Measurements from ENCODE around the gene ITGA7.
A peak's percentile ranks its signal among the peaks of the same experiment; 100 is the strongest.

ITGA7 gene

DNA sequence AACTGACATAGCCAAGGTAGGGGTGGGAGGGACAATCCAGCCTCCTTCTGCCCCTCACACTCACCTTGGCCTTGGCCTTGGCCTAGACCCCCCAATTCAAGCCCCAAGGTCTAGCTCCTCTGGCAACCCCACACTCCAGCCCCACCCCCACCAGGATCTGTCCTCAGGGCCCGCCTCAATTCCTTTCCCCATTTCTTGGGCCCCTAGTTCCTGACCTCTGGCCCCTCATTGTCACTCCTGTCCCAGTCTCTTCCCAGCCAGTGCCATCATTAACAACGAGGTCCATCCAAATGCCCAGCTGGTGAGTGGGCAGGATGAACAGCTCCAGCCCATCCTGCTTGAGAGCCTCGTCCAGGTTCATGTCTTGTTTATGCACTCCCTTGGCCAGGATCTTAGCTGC is 28.4 kb upstream of the ITGA7 start:
- DNase-seq (ENCODE audit: low read depth in 2 of 2): no peak

DNA sequence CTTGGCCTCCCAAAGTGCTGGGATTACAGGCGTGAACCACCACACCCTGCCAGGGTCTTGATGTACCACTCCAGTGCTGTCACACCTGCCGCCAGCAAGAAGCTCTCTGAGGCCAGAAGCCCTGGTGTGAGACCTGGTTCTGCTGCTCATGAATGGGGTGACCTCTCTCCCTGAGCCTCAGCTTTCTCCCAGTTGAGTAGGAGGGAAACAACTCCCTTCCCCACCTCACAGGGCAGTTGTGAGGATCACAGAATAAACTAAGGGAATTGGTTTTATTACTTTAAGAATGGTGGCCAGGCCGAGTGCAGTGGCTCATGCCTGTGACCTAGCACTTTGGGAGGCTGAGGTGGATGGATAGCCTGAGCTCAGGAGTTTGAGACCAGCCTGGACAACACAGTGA is 26.9 kb upstream of the ITGA7 start:
- no peak for DNase-seq (ENCODE audit: low read depth in 2 of 2)

DNA sequence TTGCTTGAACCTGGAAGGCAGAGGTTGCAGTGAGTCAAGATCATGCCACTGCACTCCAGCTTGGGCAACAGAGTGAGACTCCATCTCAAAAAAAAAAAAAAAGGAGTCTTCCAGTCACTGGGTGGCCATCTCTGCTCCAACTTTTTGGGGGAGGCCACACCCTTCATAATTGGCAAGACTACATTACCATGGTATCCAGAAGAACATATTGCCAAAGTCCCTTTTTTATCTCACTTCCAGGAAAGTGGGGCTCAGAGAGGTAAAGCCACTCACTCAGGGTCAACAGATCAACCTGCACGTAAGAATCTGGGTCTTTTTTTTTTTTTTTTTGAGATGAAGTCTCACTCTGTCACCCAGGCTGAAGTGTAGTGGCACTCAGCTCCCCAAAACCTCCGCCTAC is 26.2 kb upstream of the ITGA7 start:
- no peak for DNase-seq (ENCODE audit: low read depth in 2 of 2)

DNA sequence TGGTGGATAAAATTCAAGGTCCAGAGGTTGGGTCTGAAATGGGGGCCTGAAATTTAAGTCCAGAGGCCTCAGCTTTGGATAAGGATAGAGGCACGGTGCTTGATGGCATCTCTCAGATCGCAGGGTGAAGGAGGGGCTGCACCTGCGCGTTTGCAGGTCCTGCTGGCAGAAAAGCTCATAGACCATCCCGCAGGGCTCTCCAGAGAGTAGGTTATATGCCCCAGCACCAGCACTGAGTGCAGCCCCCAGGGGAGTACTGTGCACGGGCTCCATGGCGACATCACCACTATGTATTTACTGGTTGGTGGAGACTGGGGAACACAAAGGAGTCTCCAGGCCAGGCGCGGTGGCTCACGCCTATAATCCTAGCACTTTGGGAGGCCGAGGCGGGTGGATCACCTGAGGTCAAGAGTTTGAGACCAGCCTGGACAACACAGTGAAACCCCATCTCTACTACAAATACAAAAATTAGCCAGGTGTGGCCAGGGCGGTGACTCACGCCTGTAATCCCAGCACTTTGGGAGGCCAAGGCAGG is 25.4 kb upstream of the ITGA7 start:
- DNase-seq (ENCODE audit: low read depth in 2 of 2): no peak

DNA sequence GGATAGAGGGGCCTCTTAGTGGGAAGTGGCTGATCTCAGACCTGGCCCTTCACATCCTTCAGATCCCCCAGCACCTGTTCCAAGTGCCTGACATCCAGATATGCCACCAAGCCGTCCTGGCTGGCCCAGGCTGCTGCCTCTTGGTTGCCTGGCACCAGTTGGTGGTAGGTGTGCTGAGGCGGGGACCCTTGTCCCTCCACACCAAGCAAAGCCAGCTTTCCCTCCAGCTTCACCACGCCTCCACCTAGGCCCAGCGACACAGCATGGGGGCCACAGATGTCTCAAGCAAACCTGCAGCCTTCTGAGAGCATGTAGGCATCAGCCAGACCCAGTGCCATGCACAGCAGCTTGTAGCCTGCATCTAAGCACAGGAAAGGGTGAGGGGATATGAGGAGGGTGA is 24.6 kb upstream of the ITGA7 start:
- DNase-seq (ENCODE audit: low read depth in 2 of 2): no peak

DNA sequence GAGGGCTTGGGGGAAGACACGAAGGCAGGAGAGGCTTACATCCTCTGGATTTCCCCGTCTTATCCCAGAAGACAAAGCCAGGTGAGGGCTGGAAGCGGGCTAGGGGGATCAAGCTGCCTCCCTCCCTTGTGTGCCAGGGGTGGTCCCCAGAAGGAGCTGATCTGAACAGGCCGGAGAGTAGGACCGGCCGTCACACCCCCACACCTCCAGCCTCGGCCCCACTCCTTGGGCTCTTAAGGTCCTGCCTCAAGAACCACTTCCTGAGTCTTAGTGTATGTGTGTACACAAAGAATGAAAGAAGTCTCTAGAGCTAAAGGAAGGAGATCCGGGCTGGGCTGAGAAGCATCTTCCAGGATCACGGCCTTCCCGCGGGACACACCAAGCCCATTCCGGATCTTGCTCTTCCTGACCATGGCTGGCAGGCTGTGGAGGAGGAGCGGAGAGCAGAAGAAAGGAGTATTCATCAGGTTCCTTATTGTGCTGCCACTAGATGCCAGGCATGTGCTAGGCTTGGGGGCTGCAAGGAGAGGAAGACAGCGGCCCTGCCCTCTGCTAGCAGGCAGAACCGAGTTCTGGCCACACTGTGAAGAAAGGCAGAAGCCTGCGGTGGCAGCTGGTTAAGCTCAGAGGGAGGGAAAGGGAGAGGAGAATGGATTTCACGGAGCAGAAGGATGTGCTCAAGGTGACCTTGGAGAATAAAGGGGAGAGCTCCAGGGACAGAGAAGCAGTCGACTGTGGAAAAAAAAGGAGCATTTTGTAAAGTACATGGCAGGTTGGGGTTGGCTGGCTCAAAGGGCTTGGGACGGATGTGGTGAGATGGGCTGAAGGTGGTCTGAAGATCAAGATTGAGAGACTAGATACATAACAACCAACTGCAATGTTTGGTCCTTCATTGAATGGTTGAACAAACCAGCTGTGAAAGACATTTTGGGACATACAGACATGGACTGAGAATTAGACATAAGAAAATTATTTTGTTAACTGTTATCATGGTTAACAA is 22.4 kb upstream of the ITGA7 start:
- no peak for DNase-seq (ENCODE audit: low read depth in 2 of 2)

DNA sequence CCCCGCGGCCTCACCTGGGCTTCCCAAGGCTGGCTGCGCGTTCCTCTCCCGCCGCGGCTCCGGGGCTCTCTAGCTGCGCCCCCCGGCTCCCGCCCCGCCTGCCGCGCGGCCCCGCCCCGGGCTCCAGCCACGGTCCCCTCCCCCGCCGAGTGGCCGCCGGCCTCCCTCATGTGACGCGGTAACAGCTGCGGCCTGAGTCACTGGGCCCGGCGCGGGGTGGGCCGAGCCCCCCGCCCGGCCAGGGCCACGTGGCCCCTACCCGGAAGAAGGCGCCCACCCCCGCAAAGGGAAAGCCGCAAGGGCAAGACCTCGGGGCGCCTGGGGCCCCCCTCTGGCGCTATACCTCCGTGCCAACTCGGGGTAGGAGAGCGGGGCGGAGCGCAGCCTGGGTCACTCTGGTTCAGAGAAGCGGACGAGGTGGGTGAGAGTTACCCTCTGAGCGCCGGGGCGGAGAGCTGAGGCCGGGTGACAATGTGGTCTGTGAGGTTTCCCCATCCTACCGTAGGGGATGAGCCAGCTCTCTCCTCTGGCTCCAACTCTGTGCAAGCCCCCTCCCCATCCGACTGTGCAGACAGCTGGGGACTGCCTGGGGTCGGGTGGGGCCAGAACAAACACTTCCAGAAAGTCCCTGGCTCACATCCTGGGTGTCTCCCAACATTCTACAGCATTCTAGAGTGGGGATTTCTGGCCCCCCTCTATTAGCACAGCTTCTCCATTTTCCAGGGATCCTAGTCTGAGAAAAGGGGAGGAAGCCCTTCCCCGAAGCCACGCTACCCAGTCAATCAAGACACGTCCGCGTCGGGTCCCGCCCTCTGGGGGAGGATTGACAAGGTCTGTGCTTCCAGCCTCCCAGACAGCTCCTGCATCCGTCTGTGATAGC is 21.5 kb upstream of the ITGA7 start, which contains the start of gene CD63:
Gene CD63, minus strand, starts transcription at position 71 of the 880 bp plus-strand sequence. CDS start 668 bp downstream, outside the sequence.
- DNase-seq (ENCODE audit: low read depth in 2 of 2): peak; percentile 90 to 91

DNA sequence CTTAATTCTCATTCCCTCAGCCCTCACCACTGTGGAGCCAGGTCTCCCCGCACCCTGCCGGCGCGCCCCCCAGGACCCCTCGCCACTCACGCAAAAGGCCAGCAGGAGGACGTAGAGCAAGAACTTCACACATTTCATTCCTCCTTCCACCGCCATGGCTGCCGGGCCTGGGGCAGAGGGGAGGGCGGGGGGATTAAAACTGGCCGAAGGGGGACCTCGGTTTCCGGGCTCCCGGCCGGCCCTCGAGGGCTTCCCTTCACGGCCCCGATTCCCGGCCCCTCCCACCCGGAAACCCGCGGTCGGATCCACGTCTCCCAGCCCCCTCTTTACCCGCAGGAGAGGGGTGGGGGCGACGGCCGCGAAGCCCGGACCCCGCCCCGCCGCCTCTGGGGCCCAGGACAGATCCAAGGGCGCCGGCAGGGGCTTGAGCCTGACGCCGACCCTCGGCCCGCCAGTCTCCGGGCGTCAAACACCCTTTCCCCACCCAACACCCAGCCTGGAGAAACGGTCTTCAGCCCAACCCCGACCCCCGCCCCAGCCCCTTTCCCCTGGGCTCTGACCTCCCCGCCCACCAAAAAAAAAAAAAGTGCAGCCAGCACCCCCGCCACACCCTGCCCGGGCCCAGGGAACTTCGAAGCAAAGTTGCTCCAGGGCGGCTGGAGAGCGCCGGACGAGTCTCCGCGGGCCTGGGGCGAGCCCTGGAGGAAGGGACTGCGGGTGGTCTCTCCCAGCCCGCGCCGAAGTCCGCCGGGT is 20.7 kb upstream of the ITGA7 start:
- peak in 1 of 2 experiments; percentile 42 for DNase-seq (ENCODE audit: low read depth in 2 of 2)

DNA sequence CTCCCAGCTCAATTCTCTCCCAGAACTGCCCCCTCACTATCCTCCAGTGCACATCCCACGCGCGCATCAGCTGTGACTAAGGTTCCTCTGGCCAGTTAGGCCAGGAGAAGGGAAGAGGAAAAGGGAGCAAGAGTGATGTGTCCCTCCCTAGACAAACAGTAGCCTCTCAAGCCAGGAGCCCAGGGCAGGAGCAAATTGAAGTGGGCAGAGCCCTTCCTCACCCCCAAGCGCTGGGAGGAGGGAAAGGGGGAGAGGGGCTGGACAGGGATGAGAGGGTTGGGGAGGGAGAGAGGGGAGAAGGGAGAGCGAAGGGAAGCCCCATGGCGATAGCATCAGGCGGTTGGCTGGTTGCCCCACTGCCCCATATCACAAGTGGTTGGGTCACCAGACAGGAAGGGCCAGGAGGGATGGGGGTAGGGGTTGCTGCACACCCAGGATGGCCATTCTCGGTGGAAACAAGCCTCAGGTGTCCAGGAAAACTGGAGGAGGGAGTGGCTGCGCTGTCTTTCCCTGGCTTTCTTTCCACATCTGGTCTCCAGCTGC is 20.0 kb upstream of the ITGA7 start:
- DNase-seq (ENCODE audit: low read depth in 2 of 2): no peak

DNA sequence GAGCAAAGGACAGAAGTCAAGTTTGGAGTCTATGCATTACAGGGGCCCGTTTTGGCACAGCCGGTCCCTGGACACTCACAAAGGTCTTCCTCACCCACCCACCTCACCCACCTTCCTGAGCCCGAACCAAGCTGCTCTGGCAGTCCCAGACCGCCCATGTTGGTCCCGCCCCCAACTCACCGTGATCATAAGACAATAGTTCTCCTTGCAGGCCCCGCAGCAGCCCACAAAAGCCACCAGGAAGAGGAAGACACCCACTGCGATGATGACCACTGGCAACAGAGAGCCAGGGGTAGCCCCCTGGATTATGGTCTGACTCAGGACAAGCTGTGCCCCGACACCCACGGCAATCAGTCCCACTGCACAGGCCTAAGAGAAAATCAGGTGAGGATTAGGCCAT is 19.3 kb upstream of the ITGA7 start:
- DNase-seq (ENCODE audit: low read depth in 2 of 2): no peak

DNA sequence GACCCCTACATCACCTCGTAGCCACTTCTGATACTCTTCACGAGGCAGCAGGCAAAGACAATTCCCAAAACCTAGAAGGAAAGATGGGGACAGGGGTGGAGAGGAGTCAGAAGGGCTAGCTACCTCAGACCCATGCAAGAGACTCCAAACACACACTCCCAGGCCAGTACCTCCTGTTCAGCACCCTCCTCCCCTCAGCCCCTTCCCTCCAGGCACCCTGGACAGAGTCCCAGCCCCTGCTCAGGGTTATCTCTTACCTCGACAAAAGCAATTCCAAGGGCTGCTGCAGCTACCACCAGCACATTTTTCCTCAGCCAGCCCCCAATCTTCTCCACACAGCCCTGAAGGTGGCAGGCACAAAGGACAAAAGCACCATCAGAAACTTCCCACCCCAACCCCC is 17.9 kb upstream of the ITGA7 start:
- DNase-seq (ENCODE audit: low read depth in 2 of 2): no peak

DNA sequence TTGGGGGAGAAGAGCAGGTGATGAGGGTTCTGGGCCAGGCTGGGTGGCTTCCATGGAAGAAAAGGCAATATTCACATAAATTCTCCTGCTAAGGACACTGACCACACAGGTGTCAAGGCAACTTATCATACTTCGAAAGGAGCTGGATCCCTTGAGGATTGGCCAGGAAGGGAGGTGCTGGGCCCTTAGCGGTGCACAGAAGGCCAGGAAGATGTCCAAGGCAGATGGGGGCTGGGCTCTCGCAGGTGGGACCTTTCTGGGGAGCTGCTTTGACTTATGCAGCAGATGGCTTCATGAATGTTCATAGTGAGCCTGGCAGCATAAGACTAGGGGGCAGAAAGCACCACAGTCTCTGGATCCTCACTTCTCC is 17.2 kb upstream of the ITGA7 start:
- DNase-seq (ENCODE audit: low read depth in 2 of 2): no peak

DNA sequence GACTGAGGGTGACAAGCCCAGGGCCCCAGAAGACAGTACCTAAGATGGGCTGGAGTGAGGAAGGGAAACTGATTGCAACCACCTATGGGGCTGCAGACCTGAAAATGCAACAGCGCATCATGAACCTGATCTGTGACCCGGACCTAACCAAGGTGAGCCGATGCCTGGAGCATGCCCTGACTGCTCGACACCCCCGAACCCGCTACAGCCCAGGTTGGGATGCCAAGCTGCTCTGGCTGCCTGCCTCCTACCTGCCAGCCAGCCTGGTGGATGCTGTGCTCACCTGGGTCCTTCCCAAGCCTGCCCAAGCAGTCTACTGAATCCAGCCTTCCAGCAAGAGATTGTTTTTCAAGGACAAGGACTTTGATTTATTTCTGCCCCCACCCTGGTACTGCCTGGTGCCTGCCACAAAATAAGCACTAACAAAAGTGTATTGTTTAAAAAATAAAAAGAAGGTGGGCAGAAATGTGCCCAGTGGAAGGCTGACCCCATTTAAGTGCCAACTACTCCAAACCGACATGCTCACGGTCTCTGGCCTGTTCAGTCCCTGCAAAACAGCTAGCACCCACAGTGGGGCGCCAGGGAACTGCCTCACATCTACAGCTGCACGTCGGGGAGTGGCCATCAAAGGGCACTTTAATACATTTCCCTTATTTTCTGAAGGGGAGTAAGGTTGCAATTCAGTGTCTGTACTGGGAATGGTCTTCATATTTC is 16.7 kb upstream of the ITGA7 start:
- DNase-seq (ENCODE audit: low read depth in 2 of 2): no peak

DNA sequence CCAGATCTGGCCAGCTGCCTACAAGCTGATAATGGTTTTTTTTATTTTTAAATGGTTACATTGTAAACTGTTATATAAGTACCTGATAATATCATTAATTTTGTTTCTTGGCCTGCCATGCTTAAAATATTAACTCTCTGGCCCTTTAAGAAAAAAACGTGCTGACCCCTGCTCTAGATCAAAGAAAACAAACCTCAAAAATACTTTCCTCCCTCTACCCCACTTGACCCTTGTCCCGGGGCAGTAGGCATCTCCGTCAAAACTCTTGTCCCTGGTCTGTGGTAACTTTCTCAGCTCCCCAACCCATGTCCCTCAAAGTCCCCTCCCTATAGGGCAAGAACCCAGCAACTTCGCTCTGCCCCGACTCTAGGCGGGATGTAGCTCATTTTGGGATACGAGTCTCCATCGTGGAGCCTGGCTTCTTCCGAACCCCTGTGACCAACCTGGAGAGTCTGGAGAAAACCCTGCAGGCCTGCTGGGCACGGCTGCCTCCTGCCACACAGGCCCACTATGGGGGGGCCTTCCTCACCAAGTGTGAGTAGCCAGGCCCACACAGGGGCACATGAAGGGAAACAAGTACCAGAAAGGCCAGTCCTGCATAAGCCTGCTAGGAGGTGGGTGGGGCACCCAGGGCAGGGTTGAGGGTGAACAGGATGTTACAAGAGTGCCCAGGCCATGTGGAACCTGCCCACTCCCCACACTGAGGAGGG is 16.0 kb upstream of the ITGA7 start:
- no peak for DNase-seq (ENCODE audit: low read depth in 2 of 2)

DNA sequence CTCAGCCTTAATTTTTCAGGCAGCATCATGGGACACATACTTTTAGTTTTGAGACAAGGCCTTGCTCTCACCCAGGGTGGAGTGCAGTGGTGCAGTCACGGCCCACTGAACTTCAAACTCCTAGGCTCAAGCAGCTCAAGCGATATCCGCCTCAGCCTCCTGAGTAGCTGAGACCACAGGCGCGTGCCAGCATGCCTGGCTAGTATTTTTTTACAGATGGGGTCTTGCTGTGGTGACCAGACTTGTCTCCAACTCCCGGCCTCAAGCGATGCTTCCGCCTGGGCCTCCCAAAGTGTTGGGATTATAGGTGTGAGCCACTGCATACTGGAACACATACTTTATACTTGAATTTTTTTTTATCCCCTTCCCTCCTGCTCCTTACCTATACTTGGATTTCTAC is 15.2 kb upstream of the ITGA7 start:
- DNase-seq (ENCODE audit: low read depth in 2 of 2): no peak

DNA sequence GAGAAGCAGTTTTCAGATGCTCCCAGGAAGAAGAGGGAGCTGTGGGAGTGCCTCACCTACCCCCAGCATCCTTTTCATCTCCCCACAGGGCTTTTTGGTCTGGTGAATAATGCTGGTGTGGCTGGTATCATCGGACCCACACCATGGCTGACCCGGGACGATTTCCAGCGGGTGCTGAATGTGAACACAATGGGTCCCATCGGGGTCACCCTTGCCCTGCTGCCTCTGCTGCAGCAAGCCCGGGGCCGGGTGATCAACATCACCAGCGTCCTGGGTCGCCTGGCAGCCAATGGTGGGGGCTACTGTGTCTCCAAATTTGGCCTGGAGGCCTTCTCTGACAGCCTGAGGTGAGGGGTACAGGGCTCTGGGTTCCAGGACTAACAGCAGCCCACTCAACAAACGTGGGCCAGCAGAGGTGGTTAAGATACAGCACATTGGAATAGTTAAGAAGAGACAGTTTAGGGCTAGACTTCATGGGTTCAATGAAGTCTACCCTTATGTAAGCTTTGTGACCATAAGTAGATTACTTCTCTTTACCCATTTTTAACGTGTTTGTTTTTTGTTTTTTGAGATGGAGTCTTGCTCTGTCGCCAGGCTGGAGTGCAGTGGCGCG is 14.0 kb upstream of the ITGA7 start:
- no peak for DNase-seq (ENCODE audit: low read depth in 2 of 2)

DNA sequence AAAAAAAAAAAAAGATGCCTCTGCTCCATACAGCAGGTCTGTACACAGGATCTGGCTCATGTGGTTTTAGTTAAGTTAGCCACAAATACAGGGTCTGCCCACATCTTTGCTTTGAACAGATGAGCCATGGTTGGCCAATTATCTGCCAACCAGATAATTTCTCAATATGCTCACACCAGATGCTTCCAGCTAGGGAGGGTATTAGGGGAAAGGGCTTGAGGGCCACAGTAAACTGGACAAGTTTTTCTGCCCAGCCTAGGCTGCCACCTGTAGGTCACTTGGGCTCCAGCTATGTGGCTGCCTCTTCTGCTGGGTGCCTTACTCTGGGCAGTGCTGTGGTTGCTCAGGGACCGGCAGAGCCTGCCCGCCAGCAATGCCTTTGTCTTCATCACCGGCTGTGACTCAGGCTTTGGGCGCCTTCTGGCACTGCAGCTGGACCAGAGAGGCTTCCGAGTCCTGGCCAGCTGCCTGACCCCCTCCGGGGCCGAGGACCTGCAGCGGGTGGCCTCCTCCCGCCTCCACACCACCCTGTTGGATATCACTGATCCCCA is 13.3 kb upstream of the ITGA7 start:
- DNase-seq (ENCODE audit: low read depth in 2 of 2): peak; percentile 78 to 83

DNA sequence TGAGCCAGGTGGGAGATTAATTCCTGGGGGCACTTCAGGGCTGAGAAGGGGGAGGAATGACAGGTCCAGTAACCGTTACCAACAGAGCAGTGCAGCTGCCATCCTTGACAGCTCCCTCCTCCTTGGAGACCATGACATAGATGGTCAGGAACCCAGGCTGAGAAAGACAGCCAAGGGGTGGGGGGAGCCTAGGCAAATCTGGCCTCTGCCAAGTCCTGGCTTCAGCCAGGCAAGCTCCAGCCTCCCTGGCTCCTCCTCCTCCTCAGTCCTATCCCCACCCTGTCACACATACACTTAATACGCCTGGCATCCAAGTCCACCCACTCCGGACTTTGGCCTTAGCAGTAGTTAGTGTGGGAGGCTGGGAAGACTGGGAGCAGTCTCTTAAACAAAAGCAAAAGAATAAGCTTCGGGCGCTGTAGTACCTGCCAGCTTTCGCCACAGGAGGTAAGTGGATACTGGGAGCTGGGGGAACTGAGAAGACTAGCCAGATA is 12.4 kb upstream of the ITGA7 start, which contains the start of gene RDH5:
Gene RDH5, plus strand, starts transcription at position 323 of the 494 bp plus-strand sequence. CDS start 792 bp downstream, outside the sequence.
- no peak for DNase-seq (ENCODE audit: low read depth in 2 of 2)

DNA sequence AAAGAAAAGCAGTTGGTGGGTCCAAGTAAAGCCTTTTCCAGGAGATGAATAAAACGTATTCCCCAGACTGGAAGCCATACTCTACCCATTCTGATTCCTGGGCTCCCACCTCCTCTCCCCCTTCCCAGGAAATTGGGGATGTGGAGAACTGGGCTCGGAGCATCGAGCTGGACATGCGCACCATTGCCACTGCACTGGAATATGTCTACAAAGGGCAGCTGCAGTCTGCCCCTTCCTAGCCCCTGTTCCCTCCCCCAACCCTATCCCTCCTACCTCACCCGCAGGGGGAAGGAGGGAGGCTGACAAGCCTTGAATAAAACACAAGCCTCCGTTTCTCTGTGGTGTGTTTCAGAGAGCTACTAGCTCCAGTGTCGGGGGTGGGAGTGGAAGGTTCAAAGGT is 11.7 kb upstream of the ITGA7 start:
- no peak for DNase-seq (ENCODE audit: low read depth in 2 of 2)

All from fibroblast of skin of left quadriceps (primary cell).